Measurements from ENCODE around the gene FUCA2.

Gene FUCA2

DNA sequence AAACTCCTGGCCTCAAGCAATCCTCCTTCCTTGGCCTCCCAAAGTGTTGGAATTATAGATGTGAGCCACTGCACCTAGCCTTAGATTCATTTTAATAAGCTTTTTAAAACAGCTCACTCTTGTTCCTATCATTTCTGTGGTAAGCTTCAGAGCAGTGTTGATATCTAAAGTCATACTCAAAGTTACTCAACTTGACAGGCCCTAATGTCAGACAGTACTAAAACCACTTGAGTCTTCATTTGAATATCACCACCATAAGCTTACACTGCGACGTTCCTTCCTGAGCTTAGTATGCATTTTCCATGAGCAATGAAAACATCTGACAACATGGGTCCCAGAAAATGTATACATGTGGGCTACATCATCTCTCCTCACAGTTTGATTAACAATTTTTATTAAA, 6.0 kb downstream of the FUCA2 start:
- peaks cover 0 to 11% (median 6%) of the 10 kb centered on the region in 5 donors for H3K4me1 ChIP-seq (ENCODE audit: control insufficient read depth in 5 of 5, insufficient read depth in 5 of 5, low read length in 5 of 5)
- no peak overlapping the region for H3K4me3 ChIP-seq (ENCODE audit: low read depth in 1 of 5, low read length in 5 of 5)
- no peak overlapping the region for H3K9ac ChIP-seq (ENCODE audit: low read length in 5 of 5)
- H3K27me3 ChIP-seq (ENCODE audit: control insufficient read depth in 5 of 5, insufficient read depth in 4 of 5, low read length in 5 of 5), result no peaks in the 10 kb centered on the region
- no peaks in the 10 kb centered on the region for H3K9me3 ChIP-seq (ENCODE audit: control insufficient read depth in 5 of 5, low read length in 5 of 5)
- peaks cover 13 to 45% (median 26%) of the 10 kb centered on the region in 5 donors for H3K36me3 ChIP-seq (ENCODE audit: control insufficient read depth in 5 of 5, insufficient read depth in 5 of 5, low read length in 5 of 5)
- H3K27ac ChIP-seq (ENCODE audit: low read depth, low read length), result no peak overlapping the region

GRCh38 chr6:143505111-143505510, 6.4 kb downstream of the FUCA2 start:
- peaks cover 0 to 9% (median 4%) of the 10 kb centered on the region in 5 donors for H3K4me1 ChIP-seq (ENCODE audit: control insufficient read depth in 5 of 5, insufficient read depth in 5 of 5, low read length in 5 of 5)
- peaks cover 17 to 49% (median 30%) of the 10 kb centered on the region in 5 donors for H3K36me3 ChIP-seq (ENCODE audit: control insufficient read depth in 5 of 5, insufficient read depth in 5 of 5, low read length in 5 of 5)
- H3K27ac ChIP-seq (ENCODE audit: low read depth, low read length), result no peak overlapping the region

DNA sequence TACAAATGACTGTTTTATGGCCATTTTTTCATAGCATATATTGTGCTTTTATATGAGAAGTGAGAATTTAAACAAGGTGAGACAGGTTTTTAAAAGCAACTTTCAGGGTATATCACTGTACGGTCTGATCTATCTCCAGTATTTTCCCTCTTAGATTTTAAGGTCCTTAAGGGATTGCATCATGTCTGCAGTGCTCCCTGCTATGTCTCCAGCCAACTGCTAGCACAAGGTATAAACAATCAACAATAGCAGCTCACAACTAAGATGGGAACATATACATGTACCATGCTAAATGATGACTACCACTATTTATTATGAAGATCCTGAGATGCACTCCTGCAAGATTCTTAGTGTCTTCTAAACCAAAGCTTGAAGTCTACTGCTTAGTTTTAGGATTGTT, 7.2 kb downstream of the FUCA2 start:
- no peaks in the 10 kb centered on the region for H3K9me3 ChIP-seq (ENCODE audit: control insufficient read depth in 5 of 5, low read length in 5 of 5)
- no peak overlapping the region for H3K9ac ChIP-seq (ENCODE audit: low read length in 5 of 5)
- H3K4me3 ChIP-seq (ENCODE audit: low read depth in 1 of 5, low read length in 5 of 5), result no peak overlapping the region
- H3K4me1 ChIP-seq (ENCODE audit: control insufficient read depth in 5 of 5, insufficient read depth in 5 of 5, low read length in 5 of 5), result peaks cover 0 to 4% (median 0%) of the 10 kb centered on the region in 5 donors
- no peaks in the 10 kb centered on the region for H3K27me3 ChIP-seq (ENCODE audit: control insufficient read depth in 5 of 5, insufficient read depth in 4 of 5, low read length in 5 of 5)
- no peak overlapping the region for H3K27ac ChIP-seq (ENCODE audit: low read depth, low read length)
- peaks cover 19 to 56% (median 33%) of the 10 kb centered on the region in 5 donors for H3K36me3 ChIP-seq (ENCODE audit: control insufficient read depth in 5 of 5, insufficient read depth in 5 of 5, low read length in 5 of 5)

More at GRCh38 chr6:143505111-143505510, 6.4 kb downstream of the FUCA2 start:
- Histone ChIP-seq H3K9me3 (ENCODE audit: control insufficient read depth in 5 of 5, low read length in 5 of 5) (no peaks in the 10 kb centered on the region), H3K9ac (ENCODE audit: low read length in 5 of 5) (no peak overlapping the region), H3K4me3 (ENCODE audit: low read depth in 1 of 5, low read length in 5 of 5) (no peak overlapping the region), H3K27me3 (ENCODE audit: control insufficient read depth in 5 of 5, insufficient read depth in 4 of 5, low read length in 5 of 5) (no peaks in the 10 kb centered on the region)

DNA sequence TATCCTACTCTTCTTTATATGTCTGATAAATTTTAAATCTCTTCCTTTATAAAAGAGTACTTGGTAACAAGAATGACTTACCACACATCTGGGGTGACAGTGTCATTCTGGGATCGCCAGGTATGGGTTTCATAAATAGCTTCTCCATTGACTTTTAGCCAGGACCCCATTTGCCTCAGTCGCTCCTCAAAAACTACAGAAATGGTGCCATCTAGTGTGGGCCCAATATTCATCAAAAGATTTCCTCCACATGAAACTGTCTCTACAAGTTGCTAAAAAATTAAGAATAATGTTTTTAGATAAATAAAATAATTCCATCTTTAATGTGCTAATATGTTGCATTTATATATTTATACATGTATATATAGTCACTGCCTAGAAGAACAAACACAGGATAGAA, 9.7 kb downstream of the FUCA2 start:
- Histone ChIP-seq H3K27ac (ENCODE audit: low read depth, low read length) (no peak overlapping the region), H3K4me1 (ENCODE audit: control insufficient read depth in 5 of 5, insufficient read depth in 5 of 5, low read length in 5 of 5) (peaks cover 0 to 4% (median 0%) of the 10 kb centered on the region in 5 donors), H3K27me3 (ENCODE audit: control insufficient read depth in 5 of 5, insufficient read depth in 4 of 5, low read length in 5 of 5) (no peaks in the 10 kb centered on the region), H3K36me3 (ENCODE audit: control insufficient read depth in 5 of 5, insufficient read depth in 5 of 5, low read length in 5 of 5) (peaks cover 29 to 68% (median 41%) of the 10 kb centered on the region in 5 donors), H3K9me3 (ENCODE audit: control insufficient read depth in 5 of 5, low read length in 5 of 5) (no peaks in the 10 kb centered on the region), H3K4me3 (ENCODE audit: low read depth in 1 of 5, low read length in 5 of 5) (no peak overlapping the region), H3K9ac (ENCODE audit: low read length in 5 of 5) (no peak overlapping the region)

DNA sequence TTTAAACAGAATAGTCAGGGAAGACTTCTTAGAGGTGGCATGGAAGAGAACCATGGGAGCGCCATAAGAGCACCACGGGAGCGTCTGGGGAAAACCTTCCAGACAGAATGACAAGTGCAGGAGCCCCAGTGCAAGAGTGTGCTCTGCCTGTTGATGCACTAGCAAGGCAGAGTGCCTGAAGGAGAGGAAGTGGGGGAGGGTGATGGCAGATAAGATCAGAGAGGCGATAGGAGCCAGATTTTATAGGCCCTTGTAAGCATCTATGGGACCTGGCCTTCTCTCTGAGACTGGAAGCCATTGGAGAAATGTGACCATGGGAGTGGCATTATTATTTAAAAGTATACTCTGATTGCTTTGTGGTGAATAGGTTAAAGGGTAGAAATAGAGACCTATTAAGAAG, 13.1 kb downstream of the FUCA2 start:
- no peaks in the 10 kb centered on the region for H3K27me3 ChIP-seq (ENCODE audit: control insufficient read depth in 5 of 5, insufficient read depth in 4 of 5, low read length in 5 of 5)
- no peaks in the 10 kb centered on the region for H3K9me3 ChIP-seq (ENCODE audit: control insufficient read depth in 5 of 5, low read length in 5 of 5)
- H3K27ac ChIP-seq (ENCODE audit: low read depth, low read length), result no peak overlapping the region
- no peak overlapping the region for H3K4me3 ChIP-seq (ENCODE audit: low read depth in 1 of 5, low read length in 5 of 5)
- H3K4me1 ChIP-seq (ENCODE audit: control insufficient read depth in 5 of 5, insufficient read depth in 5 of 5, low read length in 5 of 5), result no peaks in the 10 kb centered on the region
- peaks cover 30 to 67% (median 45%) of the 10 kb centered on the region in 5 donors for H3K36me3 ChIP-seq (ENCODE audit: control insufficient read depth in 5 of 5, insufficient read depth in 5 of 5, low read length in 5 of 5)
- no peak overlapping the region for H3K9ac ChIP-seq (ENCODE audit: low read length in 5 of 5)

DNA sequence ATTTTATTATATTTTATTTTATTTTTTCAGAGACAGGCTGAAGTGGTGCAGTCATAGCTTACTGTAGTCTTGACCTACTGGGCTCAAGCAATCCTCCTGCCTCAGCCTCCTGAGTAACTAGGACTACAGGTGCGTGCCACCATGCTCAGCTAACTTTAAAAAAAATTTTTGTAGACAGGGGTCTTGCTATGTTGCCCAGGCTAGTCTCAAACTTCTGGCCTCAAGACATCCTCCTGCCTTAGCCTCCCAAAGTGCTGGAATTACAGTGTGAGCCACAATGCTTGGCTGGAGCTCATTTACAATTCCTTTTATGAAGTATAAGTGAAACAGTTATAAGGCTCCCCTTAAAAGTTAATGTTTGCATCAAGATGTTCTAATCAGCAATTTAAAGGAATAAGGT, 14.5 kb downstream of the FUCA2 start:
- H3K27me3 ChIP-seq (ENCODE audit: control insufficient read depth in 5 of 5, insufficient read depth in 4 of 5, low read length in 5 of 5), result no peaks in the 10 kb centered on the region
- peaks cover 31 to 59% (median 37%) of the 10 kb centered on the region in 5 donors for H3K36me3 ChIP-seq (ENCODE audit: control insufficient read depth in 5 of 5, insufficient read depth in 5 of 5, low read length in 5 of 5)
- no peak overlapping the region for H3K27ac ChIP-seq (ENCODE audit: low read depth, low read length)
- H3K9me3 ChIP-seq (ENCODE audit: control insufficient read depth in 5 of 5, low read length in 5 of 5), result no peaks in the 10 kb centered on the region
- no peak overlapping the region for H3K9ac ChIP-seq (ENCODE audit: low read length in 5 of 5)
- H3K4me1 ChIP-seq (ENCODE audit: control insufficient read depth in 5 of 5, insufficient read depth in 5 of 5, low read length in 5 of 5), result no peaks in the 10 kb centered on the region
- H3K4me3 ChIP-seq (ENCODE audit: low read depth in 1 of 5, low read length in 5 of 5), result no peak overlapping the region

GRCh38 chr6:143490775-143491174, 20.7 kb downstream of the FUCA2 start:
- Histone ChIP-seq H3K27ac (ENCODE audit: low read depth, low read length) (no peak overlapping the region), H3K27me3 (ENCODE audit: control insufficient read depth in 5 of 5, insufficient read depth in 4 of 5, low read length in 5 of 5) (no peaks in the 10 kb centered on the region), H3K9ac (ENCODE audit: low read length in 5 of 5) (no peak overlapping the region), H3K4me1 (ENCODE audit: control insufficient read depth in 5 of 5, insufficient read depth in 5 of 5, low read length in 5 of 5) (no peaks in the 10 kb centered on the region), H3K4me3 (ENCODE audit: low read depth in 1 of 5, low read length in 5 of 5) (no peak overlapping the region), H3K9me3 (ENCODE audit: control insufficient read depth in 5 of 5, low read length in 5 of 5) (no peaks in the 10 kb centered on the region), H3K36me3 (ENCODE audit: control insufficient read depth in 5 of 5, insufficient read depth in 5 of 5, low read length in 5 of 5) (peaks cover 12 to 33% (median 17%) of the 10 kb centered on the region in 5 donors)

- Histone ChIP-seq H3K9ac (ENCODE audit: low read length in 5 of 5) (no peak overlapping the region), H3K9me3 (ENCODE audit: control insufficient read depth in 5 of 5, low read length in 5 of 5) (no peaks in the 10 kb centered on the region), H3K4me1 (ENCODE audit: control insufficient read depth in 5 of 5, insufficient read depth in 5 of 5, low read length in 5 of 5) (no peaks in the 10 kb centered on the region), H3K27ac (ENCODE audit: low read depth, low read length) (no peak overlapping the region), H3K36me3 (ENCODE audit: control insufficient read depth in 5 of 5, insufficient read depth in 5 of 5, low read length in 5 of 5) (peaks cover 7 to 27% (median 16%) of the 10 kb centered on the region in 5 donors), H3K27me3 (ENCODE audit: control insufficient read depth in 5 of 5, insufficient read depth in 4 of 5, low read length in 5 of 5) (no peaks in the 10 kb centered on the region), H3K4me3 (ENCODE audit: low read depth in 1 of 5, low read length in 5 of 5) (no peak overlapping the region)
These were observed 21.3 kb downstream of the FUCA2 start for GRCh38 chr6:143490244-143490643.

DNA sequence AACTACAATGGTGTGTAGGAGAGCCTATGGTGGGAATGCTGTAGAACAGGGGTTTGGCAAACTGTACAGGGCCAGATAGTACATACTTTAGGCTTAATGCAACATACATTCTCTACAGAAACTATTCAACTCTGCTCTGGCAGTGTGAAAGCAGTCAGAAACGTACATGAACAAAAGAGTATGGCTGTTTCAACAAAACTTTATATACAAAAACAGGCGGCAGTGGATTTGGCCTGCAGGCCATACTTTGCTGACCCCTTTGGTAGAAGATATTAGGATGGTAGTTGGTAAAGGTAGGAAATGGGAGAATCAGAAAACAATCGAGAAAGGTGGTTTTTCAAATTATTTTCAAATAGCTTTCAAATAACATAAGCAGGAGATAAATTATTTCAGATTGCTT, 24.8 kb downstream of the FUCA2 start:
- no peak overlapping the region for H3K4me3 ChIP-seq (ENCODE audit: low read depth in 1 of 5, low read length in 5 of 5)
- H3K27ac ChIP-seq (ENCODE audit: low read depth, low read length), result no peak overlapping the region
- peaks cover 0 to 6% (median 0%) of the 10 kb centered on the region in 5 donors for H3K4me1 ChIP-seq (ENCODE audit: control insufficient read depth in 5 of 5, insufficient read depth in 5 of 5, low read length in 5 of 5)
- H3K9ac ChIP-seq (ENCODE audit: low read length in 5 of 5), result no peak overlapping the region
- H3K27me3 ChIP-seq (ENCODE audit: control insufficient read depth in 5 of 5, insufficient read depth in 4 of 5, low read length in 5 of 5), result no peaks in the 10 kb centered on the region
- peaks cover 0 to 9% (median 2%) of the 10 kb centered on the region in 5 donors for H3K36me3 ChIP-seq (ENCODE audit: control insufficient read depth in 5 of 5, insufficient read depth in 5 of 5, low read length in 5 of 5)
- H3K9me3 ChIP-seq (ENCODE audit: control insufficient read depth in 5 of 5, low read length in 5 of 5), result no peaks in the 10 kb centered on the region

- Histone ChIP-seq H3K9ac (ENCODE audit: low read length in 5 of 5) (no peak overlapping the region), H3K4me3 (ENCODE audit: low read depth in 1 of 5, low read length in 5 of 5) (no peak overlapping the region), H3K36me3 (ENCODE audit: control insufficient read depth in 5 of 5, insufficient read depth in 5 of 5, low read length in 5 of 5) (peaks cover 0 to 8% (median 2%) of the 10 kb centered on the region in 5 donors), H3K9me3 (ENCODE audit: control insufficient read depth in 5 of 5, low read length in 5 of 5) (no peaks in the 10 kb centered on the region), H3K27me3 (ENCODE audit: control insufficient read depth in 5 of 5, insufficient read depth in 4 of 5, low read length in 5 of 5) (no peaks in the 10 kb centered on the region), H3K4me1 (ENCODE audit: control insufficient read depth in 5 of 5, insufficient read depth in 5 of 5, low read length in 5 of 5) (peaks cover 0 to 6% (median 0%) of the 10 kb centered on the region in 5 donors), H3K27ac (ENCODE audit: low read depth, low read length) (no peak overlapping the region)
These were observed 25.6 kb downstream of the FUCA2 start for GRCh38 chr6:143485967-143486366.

Data from subcutaneous abdominal adipose tissue (tissue), 5 donors.